Peyer's patch (tissue), 4 donors: ENCODE results near the gene RGS19. TPM values are rescaled to one million over a fixed set of nuclear protein-coding genes. Genes with fewer than 3 reads are reported as not detected.
A peak's percentile ranks its signal among the peaks of the same experiment; 100 is the strongest.

Experiments
- DNase-seq, 3 donors: peaks; one replicate each; pipeline ENCODE4 v3.0.0-alpha.2; 2017 to 2019
- H3K27ac ChIP-seq, 4 donors: fragments of 200-600 bp; sonication (generic); one replicate each; pipeline ENCODE4 v1.5.1; 2016 to 2019
- H3K27me3 ChIP-seq, 2 donors: fragments of 200-600 bp; sonication (generic); one replicate each; pipeline ENCODE4 v1.5.1; 2019
- H3K36me3 ChIP-seq, 3 donors: fragments of 200-600 bp; sonication (generic); one replicate each; pipeline ENCODE4 v1.5.1; 2016 to 2019
- H3K4me1 ChIP-seq, 4 donors: fragments of 200-600 bp; sonication (generic); one replicate each; pipeline ENCODE4 v1.5.1; 2016 to 2019
- H3K4me3 ChIP-seq, 4 donors: fragments of 200-600 bp; sonication (generic); 1 replicate in 3 of 4; 2 replicates in 1 of 4; pipeline ENCODE4 v1.5.1; 2016 to 2019; ENCODE audit warnings: mild to moderate bottlenecking in 1 of 4
- H3K9me3 ChIP-seq, 4 donors: fragments of 200-600 bp; sonication (generic); one replicate each; pipeline ENCODE4 v1.5.1; 2016 to 2019; ENCODE audit warnings: mild to moderate bottlenecking in 1 of 4
- CTCF ChIP-seq, 6 experiments: fragments of 450-650 bp in 4 of 6; fragments of 200-600 bp in 2 of 6; sonication (generic) in 1 of 6; IDR thresholded peaks; one replicate each; pipeline ENCODE4 v1.5.1; 2017 to 2019; ENCODE audit warnings: antibody characterized with exemption in 6 of 6, mild to moderate bottlenecking in 3 of 6, moderate library complexity in 1 of 6
- POLR2A ChIP-seq, 2 donors: fragments of 450-650 bp; IDR thresholded peaks; one replicate each; pipeline ENCODE4 v1.5.1; 2017; ENCODE audit warnings: antibody characterized with exemption in 2 of 2, mild to moderate bottlenecking in 2 of 2, moderate library complexity in 2 of 2
- total RNA-seq, 4 donors: library from RNA; depleted of rRNA; stranded (reverse); fragments of >200 nt; gene quantifications; one replicate each; pipeline ENCODE4 v1.1.0, GENCODE V29; 2016

RGS19 gene
- total RNA-seq, 4 donors from 2014 or later: 3.3 to 39.6 (median 6.8) TPM

- H3K27me3 ChIP-seq: peaks cover 0 to 40% of the 10 kb centered on the region in 2 donors
- peaks cover 0 to 31% (median 21%) of the 10 kb centered on the region in 4 donors for H3K4me1 ChIP-seq
- no peak overlapping the region for H3K4me3 ChIP-seq
- H3K27ac ChIP-seq: no peak overlapping the region
- TF ChIP-seq POLR2A (IDR thresholded peaks at IDR 0.05) (no peak), CTCF (IDR thresholded peaks at IDR 0.05) (no peak)
- no peak for DNase-seq
- H3K9me3 ChIP-seq: no peaks in the 10 kb centered on the region
- H3K36me3 ChIP-seq: no peaks in the 10 kb centered on the region
Measured at GRCh38 chr20:64044484-64045247, 34.7 kb downstream of the RGS19 start.

GRCh38 chr20:64043768-64044167 is 35.5 kb downstream of the RGS19 start:
- no peaks in the 10 kb centered on the region for H3K9me3 ChIP-seq
- no peak for DNase-seq
- TF ChIP-seq POLR2A (IDR thresholded peaks at IDR 0.05) (no peak), CTCF (IDR thresholded peaks at IDR 0.05) (no peak)
- H3K4me3 ChIP-seq: no peak overlapping the region
- no peak overlapping the region for H3K27ac ChIP-seq
- peaks cover 0 to 36% of the 10 kb centered on the region in 2 donors for H3K27me3 ChIP-seq
- H3K36me3 ChIP-seq: no peaks in the 10 kb centered on the region
- peaks cover 0 to 34% (median 24%) of the 10 kb centered on the region in 4 donors for H3K4me1 ChIP-seq

- DNase-seq: no peak
- Histone ChIP-seq H3K4me1 (peaks cover 0 to 37% (median 27%) of the 10 kb centered on the region in 4 donors), H3K27me3 (peaks cover 0 to 31% of the 10 kb centered on the region in 2 donors), H3K9me3 (no peaks in the 10 kb centered on the region), H3K4me3 (peak overlapping the region; percentile 37 to 68 (median 43)), H3K36me3 (no peaks in the 10 kb centered on the region), H3K27ac (peak overlapping the region; percentile 32 to 74 (median 41))
- TF ChIP-seq CTCF (IDR thresholded peaks at IDR 0.05) (no peak), POLR2A (IDR thresholded peaks at IDR 0.05) (no peak)
Measured at GRCh38 chr20:64042054-64042781, 37.1 kb downstream of the RGS19 start.

GRCh38 chr20:64041781-64042053 is 37.6 kb downstream of the RGS19 start:
- Histone ChIP-seq H3K9me3 (no peaks in the 10 kb centered on the region), H3K27me3 (peaks cover 0 to 35% of the 10 kb centered on the region in 2 donors), H3K4me1 (peaks cover 0 to 42% (median 27%) of the 10 kb centered on the region in 4 donors)

More at GRCh38 chr20:64041781-64042053, 37.6 kb downstream of the RGS19 start:
- Histone ChIP-seq H3K36me3 (no peaks in the 10 kb centered on the region), H3K4me3 (peak overlapping the region; percentile 37 to 68 (median 43)), H3K27ac (peak overlapping the region in 3 of 4 donors; percentile 40 to 74 (median 42))
- no peak for DNase-seq
- no peak for TF ChIP-seq CTCF (IDR thresholded peaks at IDR 0.05)
- no peak for TF ChIP-seq POLR2A (IDR thresholded peaks at IDR 0.05)
